Lung (tissue), 13 donors: ENCODE data around the gene FAM117B. TPM values are rescaled to one million over a fixed set of nuclear protein-coding genes. Genes with fewer than 3 reads are reported as not detected.

ENCODE experiments used
- ATAC-seq: fragments of 200-7000 bp; cut with Tn5 transposase; one replicate; pipeline ENCODE4 v1.9.1; 2020; ENCODE audit warnings: moderate number of reproducible peaks; ENCODE audit not compliant: insufficient read depth, low FRiP score
- DNase-seq, 3 donors: peaks; one replicate each; pipeline ENCODE4 v3.0.0-alpha.2; 2013 to 2017
- H3K27ac ChIP-seq, 2 donors: one replicate each; pipeline ENCODE4 v1.5.1; 2013; ENCODE audit warnings: mild to moderate bottlenecking in 2 of 2, moderate library complexity in 2 of 2, control low read depth in 1 of 2, inconsistent platforms in 1 of 2, low read depth in 1 of 2, low read length in 1 of 2
- H3K27me3 ChIP-seq, 3 donors: one replicate each; pipeline ENCODE4 v1.5.1; 2013; ENCODE audit warnings: low read length in 2 of 3; ENCODE audit not compliant: control insufficient read depth in 3 of 3, insufficient read depth in 3 of 3
- H3K36me3 ChIP-seq, 4 donors: one replicate each; pipeline ENCODE4 v1.5.1; 2013; ENCODE audit warnings: low read length in 4 of 4, mild to moderate bottlenecking in 1 of 4, moderate library complexity in 1 of 4; ENCODE audit not compliant: control insufficient read depth in 4 of 4, insufficient read depth in 4 of 4
- H3K4me1 ChIP-seq, 5 donors: one replicate each; pipeline ENCODE4 v1.5.1; 2013; ENCODE audit warnings: low read length in 5 of 5, mild to moderate bottlenecking in 2 of 5, moderate library complexity in 1 of 5; ENCODE audit not compliant: control insufficient read depth in 5 of 5, insufficient read depth in 5 of 5
- H3K4me3 ChIP-seq: one replicate; pipeline ENCODE4 v1.5.1; 2013; ENCODE audit warnings: mild to moderate bottlenecking, control low read depth, moderate library complexity
- H3K9ac ChIP-seq, 2 donors: one replicate each; pipeline ENCODE4 v1.5.1; 2013; ENCODE audit warnings: low read length in 2 of 2, control low read depth in 1 of 2; ENCODE audit not compliant: insufficient read depth in 1 of 2
- H3K9me3 ChIP-seq, 4 donors: one replicate each; pipeline ENCODE4 v1.5.1; 2013; ENCODE audit warnings: low read length in 3 of 4, mild to moderate bottlenecking in 1 of 4, moderate library complexity in 1 of 4; ENCODE audit not compliant: control insufficient read depth in 4 of 4, insufficient read depth in 3 of 4
- CTCF ChIP-seq: IDR thresholded peaks from 2 replicates; pipeline ENCODE4 v1.5.1; 2012; ENCODE audit warnings: mild to moderate bottlenecking; ENCODE audit errors: control extremely low read depth, extremely low read depth
- WGBS, 2 donors: extraction: QIAGEN DNeasy Blood & Tissue Kit; methylation state at CpG; one replicate each; pipeline ENCODE4 v1.1.7; 2013; 5-methylcytosine and 5-hydroxymethylcytosine counted together
- polyA plus RNA-seq, 2 donors: library from polyadenylated mRNA; stranded (reverse); fragments of 200-250 nt; gene quantifications; one replicate each; pipeline ENCODE4 v1.2.1, GENCODE V29; 2013
- small RNA-seq: library from RNA; depleted of rRNA; stranded (forward); fragments of <200 nt; gene quantifications from one replicate; pipeline ENCODE3, GENCODE V24; 2014; ENCODE audit warnings: low replicate concordance
- total RNA-seq, 2 donors: library from RNA; depleted of rRNA in 1 of 2; stranded (reverse); fragments of >200 nt in 1 of 2; gene quantifications; one replicate each; pipeline ENCODE4 v1.2.1, GENCODE V29; 2014 to 2021
- donor health status: control.
- donor health status: control.
- donor health status: Bipolar disorder and iron deficiency.
- donor health status: healthy.
- donor health status: DM: yes; HTN: yes; CAD: no.

The FAM117B gene
- total and polyA plus RNA-seq, 4 donors: 1.4 to 19.9 (median 4.5) TPM

DNA sequence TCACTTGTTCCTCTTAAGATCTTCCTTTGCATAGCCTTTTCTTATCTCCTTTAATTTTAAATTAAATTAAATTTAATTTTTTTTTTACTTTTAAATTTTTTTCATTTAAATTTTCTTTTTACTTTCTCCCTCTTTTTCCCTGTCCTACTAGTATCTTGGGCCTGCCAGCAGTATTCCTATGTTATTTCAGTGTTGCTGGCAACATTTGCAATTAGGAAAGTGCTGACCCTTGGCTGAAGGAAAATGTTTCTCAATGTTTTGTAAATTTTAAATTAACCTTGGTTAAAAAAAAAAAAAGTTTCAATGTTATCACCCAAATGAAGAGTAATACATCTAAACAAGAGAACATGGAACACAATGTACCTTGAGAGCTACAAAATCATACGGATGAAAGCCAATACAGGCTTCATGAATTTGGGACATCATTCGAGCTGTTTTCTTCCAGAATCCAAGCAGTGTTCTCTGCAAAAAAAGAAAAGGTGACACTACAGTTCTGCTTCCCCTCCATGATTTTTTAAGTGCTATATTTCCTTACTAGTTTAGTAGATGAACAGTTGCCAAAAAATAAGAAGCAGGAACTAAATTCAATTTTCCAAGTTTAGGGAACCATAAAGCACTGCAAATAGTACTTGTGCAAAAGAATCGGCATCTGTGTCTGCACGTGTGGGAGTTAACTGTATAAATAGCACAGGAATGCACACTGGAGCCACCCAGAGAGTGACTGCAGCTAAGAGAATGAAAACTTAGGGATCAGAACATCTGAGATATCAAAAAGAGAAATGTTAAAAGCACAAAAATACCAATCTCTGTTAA, 181.0 kb downstream of the FAM117B start:
- 57 to 78% methylated on average over 4 of the region's 4 CpGs for WGBS, 2 donors
- Histone ChIP-seq H3K36me3 (peaks cover 0 to 10% (median 4%) of the 10 kb centered on the region in 4 donors), H3K27ac (no peak overlapping the region), H3K27me3 (no peaks in the 10 kb centered on the region), H3K9ac (no peak overlapping the region), H3K9me3 (no peaks in the 10 kb centered on the region), H3K4me3 (no peak overlapping the region), H3K4me1 (no peaks in the 10 kb centered on the region)
- ATAC-seq (no peak), DNase-seq (peak in 1 of 3 donors; percentile 23)
- no peak for TF ChIP-seq CTCF

GRCh38 chr2:202817771-202818170, 183.0 kb downstream of the FAM117B start:
- TF ChIP-seq CTCF: no peak
- Histone ChIP-seq H3K9me3 (no peaks in the 10 kb centered on the region), H3K4me1 (no peaks in the 10 kb centered on the region), H3K27ac (no peak overlapping the region), H3K4me3 (no peak overlapping the region), H3K27me3 (no peaks in the 10 kb centered on the region), H3K9ac (no peak overlapping the region), H3K36me3 (peaks cover 0 to 10% (median 4%) of the 10 kb centered on the region in 4 donors)
- WGBS, 2 donors: 94 to 97% methylated on average over 1 of the region's 1 CpG
- ATAC-seq (no peak), DNase-seq (no peak)

GRCh38 chr2:202818321-202818720, 183.6 kb downstream of the FAM117B start:
- DNase-seq (no peak), ATAC-seq (no peak)
- Histone ChIP-seq H3K9me3 (no peaks in the 10 kb centered on the region), H3K27ac (no peak overlapping the region), H3K4me3 (no peak overlapping the region), H3K36me3 (peaks cover 0 to 10% (median 4%) of the 10 kb centered on the region in 4 donors), H3K9ac (no peak overlapping the region), H3K4me1 (no peaks in the 10 kb centered on the region), H3K27me3 (no peaks in the 10 kb centered on the region)
- 85 to 86% methylated on average over 3 of the region's 3 CpGs for WGBS, 2 donors
- TF ChIP-seq CTCF: no peak

Small RNA genes within 50 kb of the gene (small RNA-seq; reads per million reads assigned to genes)
- not detected for gene MTND4LP17

Other genes starting within 250 kb of the FAM117B start
- gene ICA1L, start 236.8 kb downstream of the FAM117B start, total RNA-seq: 10 to 100 TPM in 1 of 2 donors, 1 to 10 TPM in 1; 9.2 to 21.2 TPM
- 1 to 10 TPM; 1.3 to 2.6 TPM for gene ICA1L, start 236.8 kb downstream of the FAM117B start, polyA plus RNA-seq